LNCAP (cell line): ENCODE results near the gene ENPP6.

Experiments used
- CTCF ChIP-seq: fragments of 450-650 bp; IDR thresholded peaks from 2 replicates; pipeline ENCODE4 v1.5.1; 2017; ENCODE audit warnings: mild to moderate bottlenecking

Gene ENPP6

GRCh38 chr4:184150102-184150839 is 67.4 kb downstream of the ENPP6 start:
- TF ChIP-seq CTCF: no peak

GRCh38 chr4:184148738-184149637 is 68.7 kb downstream of the ENPP6 start:
- no peak for TF ChIP-seq CTCF

- no peak for TF ChIP-seq CTCF
Measured at GRCh38 chr4:184147858-184148737, 69.6 kb downstream of the ENPP6 start.

GRCh38 chr4:184146951-184147350 is 70.7 kb downstream of the ENPP6 start:
- no peak for TF ChIP-seq CTCF

GRCh38 chr4:184145596-184145995 is 72.1 kb downstream of the ENPP6 start:
- TF ChIP-seq CTCF: no peak

GRCh38 chr4:184143770-184144564 is 73.7 kb downstream of the ENPP6 start:
- TF ChIP-seq CTCF: no peak; the same call in 1 of the 2 replicates
